Upper lobe of right lung (tissue), 1 donor: ENCODE results near the gene ERC2. TPM values are rescaled to one million over a fixed set of nuclear protein-coding genes. Genes with fewer than 3 reads are reported as not detected.

Experiments used
- ATAC-seq: fragments of 200-7000 bp; cut with Tn5 transposase; one replicate; pipeline ENCODE4 v1.9.1; 2020; ENCODE audit warnings: mild to moderate bottlenecking, moderate library complexity
- DNase-seq: peaks from one replicate; pipeline ENCODE4 v3.0.0-alpha.2; 2020
- H3K27ac ChIP-seq: fragments of 200-600 bp; one replicate; pipeline ENCODE4 v1.8.0; 2022
- H3K27me3 ChIP-seq: fragments of 200-600 bp; one replicate; pipeline ENCODE4 v1.8.0; 2022; ENCODE audit warnings: mild to moderate bottlenecking
- H3K36me3 ChIP-seq: fragments of 200-600 bp; one replicate; pipeline ENCODE4 v1.8.0; 2022
- H3K4me1 ChIP-seq: fragments of 200-600 bp; one replicate; pipeline ENCODE4 v1.8.0; 2022
- H3K4me3 ChIP-seq: fragments of 200-600 bp; one replicate; pipeline ENCODE4 v1.8.0; 2022; ENCODE audit warnings: mild to moderate bottlenecking
- H3K9me3 ChIP-seq: fragments of 200-600 bp; one replicate; pipeline ENCODE4 v1.8.0; 2022
- intact Hi-C: fragments of 100-400 bp; cut with DNase I; formaldehyde crosslinking; loops from one replicate; pipeline ENCODE4 v1.11.0; 2022
- total RNA-seq: library from RNA; stranded (reverse); fragmentation: NEBNext Ultra II Directional; extraction: Animal tissue kit (Norgen Biotek cat#: 25700); gene quantifications from one replicate; pipeline ENCODE4 v1.2.1, GENCODE V29; 2021
- TF ChIP-seq, protein P1 (sequence below): fragments of 200-600 bp; IDR thresholded peaks from one replicate; pipeline ENCODE4 v1.8.0; 2022; ENCODE audit warnings: antibody characterized with exemption
- donor health status: DM: no; HTN: yes; CAD: no; lungs with severe emphysema.

ERC2 gene
- total RNA-seq, 1 donor from 2014 or later = 1.4 TPM

GRCh38 chr3:56233742-56234141 lies 234.5 kb downstream of the ERC2 start:
- no peaks in the 10 kb centered on the region for H3K9me3 ChIP-seq
- H3K4me3 ChIP-seq = no peak overlapping the region
- no peaks in the 10 kb centered on the region for H3K4me1 ChIP-seq
- H3K36me3 ChIP-seq = no peaks in the 10 kb centered on the region
- no peaks in the 10 kb centered on the region for H3K27me3 ChIP-seq
- ATAC-seq = no peak
- no peak overlapping the region for H3K27ac ChIP-seq
- no peak for DNase-seq
- intact Hi-C loops = no loop called here
- TF ChIP-seq, protein P1, sequence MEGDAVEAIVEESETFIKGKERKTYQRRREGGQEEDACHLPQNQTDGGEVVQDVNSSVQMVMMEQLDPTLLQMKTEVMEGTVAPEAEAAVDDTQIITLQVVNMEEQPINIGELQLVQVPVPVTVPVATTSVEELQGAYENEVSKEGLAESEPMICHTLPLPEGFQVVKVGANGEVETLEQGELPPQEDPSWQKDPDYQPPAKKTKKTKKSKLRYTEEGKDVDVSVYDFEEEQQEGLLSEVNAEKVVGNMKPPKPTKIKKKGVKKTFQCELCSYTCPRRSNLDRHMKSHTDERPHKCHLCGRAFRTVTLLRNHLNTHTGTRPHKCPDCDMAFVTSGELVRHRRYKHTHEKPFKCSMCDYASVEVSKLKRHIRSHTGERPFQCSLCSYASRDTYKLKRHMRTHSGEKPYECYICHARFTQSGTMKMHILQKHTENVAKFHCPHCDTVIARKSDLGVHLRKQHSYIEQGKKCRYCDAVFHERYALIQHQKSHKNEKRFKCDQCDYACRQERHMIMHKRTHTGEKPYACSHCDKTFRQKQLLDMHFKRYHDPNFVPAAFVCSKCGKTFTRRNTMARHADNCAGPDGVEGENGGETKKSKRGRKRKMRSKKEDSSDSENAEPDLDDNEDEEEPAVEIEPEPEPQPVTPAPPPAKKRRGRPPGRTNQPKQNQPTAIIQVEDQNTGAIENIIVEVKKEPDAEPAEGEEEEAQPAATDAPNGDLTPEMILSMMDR = no peak

- no peak for DNase-seq
- Histone ChIP-seq H3K27ac (no peak overlapping the region), H3K4me1 (no peaks in the 10 kb centered on the region), H3K9me3 (no peaks in the 10 kb centered on the region), H3K36me3 (no peaks in the 10 kb centered on the region), H3K27me3 (no peaks in the 10 kb centered on the region), H3K4me3 (no peak overlapping the region)
- intact Hi-C loops = no loop called here
- TF ChIP-seq, protein P1 = no peak
- no peak for ATAC-seq
Measured at GRCh38 chr3:56229311-56229710, 239.0 kb downstream of the ERC2 start.

- Histone ChIP-seq H3K4me1 (no peaks in the 10 kb centered on the region), H3K36me3 (no peaks in the 10 kb centered on the region), H3K9me3 (no peaks in the 10 kb centered on the region), H3K4me3 (no peak overlapping the region), H3K27me3 (no peaks in the 10 kb centered on the region), H3K27ac (no peak overlapping the region)
- intact Hi-C loops = no loop called here
- TF ChIP-seq, protein P1 = no peak
- DNase-seq (no peak), ATAC-seq (no peak)
Measured at GRCh38 chr3:56222866-56223265, 245.4 kb downstream of the ERC2 start.

DNA sequence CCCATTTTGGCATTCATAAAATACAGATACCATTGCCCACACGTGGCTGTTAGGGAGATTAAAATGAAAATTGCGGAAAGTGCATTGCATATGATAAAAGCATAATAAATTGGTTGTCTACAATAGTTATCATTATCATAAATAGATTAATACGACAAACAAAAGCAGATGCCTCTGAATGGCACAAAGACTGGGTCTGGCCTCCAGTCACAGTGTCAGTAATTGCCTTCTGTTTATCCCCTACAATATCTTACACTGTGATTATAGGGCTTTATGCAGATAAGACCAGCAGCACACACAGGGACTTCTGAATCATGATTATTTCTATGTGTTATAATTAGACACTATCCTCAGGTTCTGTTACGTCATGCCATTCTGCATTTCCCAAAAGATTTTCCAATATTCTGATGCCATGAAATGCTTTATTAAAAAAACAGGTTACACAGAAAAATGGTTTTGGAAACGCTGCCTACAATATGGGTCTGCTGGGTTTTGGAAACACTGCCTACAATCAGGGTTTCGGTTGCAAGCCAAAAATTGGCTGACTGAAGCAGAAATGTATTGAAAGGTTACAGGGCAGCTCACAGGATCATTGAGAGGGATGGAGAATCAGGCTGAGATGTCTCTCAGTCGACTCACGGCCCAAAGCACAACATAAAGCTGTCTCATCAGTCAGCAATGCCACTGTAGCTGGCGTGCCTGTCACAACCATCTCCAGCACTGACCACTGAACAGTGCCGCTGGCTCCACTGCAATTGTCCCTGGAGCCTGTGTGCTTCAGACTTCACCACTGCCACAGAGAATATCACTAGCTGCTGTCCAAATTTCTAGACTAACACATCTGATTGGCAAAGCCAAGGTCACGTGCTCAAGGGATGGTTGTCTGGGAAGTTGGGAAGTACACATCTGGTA lies 248.1 kb downstream of the ERC2 start:
- H3K36me3 ChIP-seq = no peaks in the 10 kb centered on the region
- ATAC-seq (no peak), DNase-seq (no peak)
- H3K27me3 ChIP-seq = no peaks in the 10 kb centered on the region
- no peak overlapping the region for H3K4me3 ChIP-seq
- H3K9me3 ChIP-seq = no peaks in the 10 kb centered on the region
- no peak overlapping the region for H3K27ac ChIP-seq
- H3K4me1 ChIP-seq = no peaks in the 10 kb centered on the region
- TF ChIP-seq, protein P1 = no peak
- intact Hi-C loops = no loop called here

GRCh38 chr3:56209982-56210751 lies 258.1 kb downstream of the ERC2 start:
- TF ChIP-seq, protein P1 = no peak

More at GRCh38 chr3:56209982-56210751, 258.1 kb downstream of the ERC2 start:
- Histone ChIP-seq H3K4me1 (no peaks in the 10 kb centered on the region), H3K36me3 (no peaks in the 10 kb centered on the region), H3K27me3 (no peaks in the 10 kb centered on the region), H3K27ac (no peak overlapping the region), H3K4me3 (no peak overlapping the region), H3K9me3 (peaks cover 6% of the 10 kb centered on the region)
- ATAC-seq = no peak
- no peak for DNase-seq
- intact Hi-C loops = no loop called here
